ENCODE results near the gene NCOR1.
"Not testable (repeated sequence)": the region's sequence is repeated elsewhere in the genome, so short reads cannot be mapped to it uniquely, and the experiment has no call there.

Gene NCOR1

GRCh38 chr17:16121915-16122314 is 93.4 kb downstream of the NCOR1 start:
- Histone ChIP-seq H3K36me3 (ENCODE audit: control insufficient read depth in 1 of 2, insufficient read depth in 2 of 2, low read depth in 1 of 2, low read length in 2 of 2) (peaks cover 12 to 86% of the 10 kb centered on the region in 2 experiments), H3K14ac (ENCODE audit: low read length in 2 of 2) (no peak overlapping the region), H3K4me2 (ENCODE audit: low read length, poor library complexity, severe bottlenecking) (no peak overlapping the region), H2BK120ac (ENCODE audit: low read depth, low read length) (no peak overlapping the region), H2BK15ac (ENCODE audit: low read depth, poor library complexity, severe bottlenecking) (no peak overlapping the region), H3K9ac (ENCODE audit: low read length) (no peak overlapping the region), H3K9me3 (ENCODE audit: control insufficient read depth, low read length) (no peaks in the 10 kb centered on the region), H3K23ac (ENCODE audit: low read length in 2 of 2) (no peak overlapping the region), H3K27ac (ENCODE audit: low read length, poor library complexity, severe bottlenecking) (no peak overlapping the region), H4K8ac (ENCODE audit: low read length) (no peak overlapping the region), H3K79me1 (replicated peaks; ENCODE audit: low read length, poor library complexity, severe bottlenecking) (peaks cover 29% of the 10 kb centered on the region), H2AFZ (ENCODE audit: low read depth, low read length) (no peak overlapping the region), H3K4me3 (ENCODE audit: insufficient read depth in 1 of 2, low read depth in 1 of 2, low read length in 2 of 2) (no peak overlapping the region), H2BK5ac (ENCODE audit: low read depth, low read length, poor library complexity, severe bottlenecking) (no peak overlapping the region), H3K27me3 (ENCODE audit: control insufficient read depth in 1 of 2, insufficient read depth in 1 of 2, low read length in 2 of 2) (no peaks in the 10 kb centered on the region), H3K18ac (ENCODE audit: low read depth in 1 of 2, low read length in 2 of 2) (no peak overlapping the region), H4K91ac (ENCODE audit: low read length) (no peak overlapping the region), H3K4ac (ENCODE audit: low read depth in 1 of 2, low read length in 2 of 2) (no peak overlapping the region), H3K4me1 (ENCODE audit: control insufficient read depth, insufficient read depth, low read depth, low read length) (no peaks in the 10 kb centered on the region), H2BK12ac (ENCODE audit: low read length in 2 of 2) (no peak overlapping the region), H2AK5ac (ENCODE audit: low read length, severe bottlenecking) (no peak overlapping the region)
- no peak for DNase-seq
- WGBS, result no CpG with 5 or more reads among the region's 2 CpGs

GRCh38 chr17:16120937-16121336 is 94.4 kb downstream of the NCOR1 start:
- Histone ChIP-seq H2BK120ac (ENCODE audit: low read depth, low read length) (no peak overlapping the region), H3K9ac (ENCODE audit: low read length) (no peak overlapping the region), H3K36me3 (ENCODE audit: control insufficient read depth in 1 of 2, insufficient read depth in 2 of 2, low read depth in 1 of 2, low read length in 2 of 2) (peaks cover 12 to 86% of the 10 kb centered on the region in 2 experiments), H3K4ac (ENCODE audit: low read depth in 1 of 2, low read length in 2 of 2) (no peak overlapping the region), H3K27ac (ENCODE audit: low read length, poor library complexity, severe bottlenecking) (no peak overlapping the region), H3K18ac (ENCODE audit: low read depth in 1 of 2, low read length in 2 of 2) (no peak overlapping the region), H3K4me2 (ENCODE audit: low read length, poor library complexity, severe bottlenecking) (no peak overlapping the region), H3K23ac (ENCODE audit: low read length in 2 of 2) (no peak overlapping the region), H3K79me1 (replicated peaks; ENCODE audit: low read length, poor library complexity, severe bottlenecking) (peaks cover 29% of the 10 kb centered on the region), H3K9me3 (ENCODE audit: control insufficient read depth, low read length) (no peaks in the 10 kb centered on the region), H2BK12ac (ENCODE audit: low read length in 2 of 2) (no peak overlapping the region), H2AFZ (ENCODE audit: low read depth, low read length) (no peak overlapping the region), H2BK15ac (ENCODE audit: low read depth, poor library complexity, severe bottlenecking) (no peak overlapping the region), H4K91ac (ENCODE audit: low read length) (no peak overlapping the region), H3K27me3 (ENCODE audit: control insufficient read depth in 1 of 2, insufficient read depth in 1 of 2, low read length in 2 of 2) (no peaks in the 10 kb centered on the region), H3K4me3 (ENCODE audit: insufficient read depth in 1 of 2, low read depth in 1 of 2, low read length in 2 of 2) (no peak overlapping the region), H2AK5ac (ENCODE audit: low read length, severe bottlenecking) (no peak overlapping the region), H2BK5ac (ENCODE audit: low read depth, low read length, poor library complexity, severe bottlenecking) (no peak overlapping the region), H3K14ac (ENCODE audit: low read length in 2 of 2) (no peak overlapping the region), H4K8ac (ENCODE audit: low read length) (no peak overlapping the region), H3K4me1 (ENCODE audit: control insufficient read depth, insufficient read depth, low read depth, low read length) (no peaks in the 10 kb centered on the region)
- WGBS, result 98% methylated on average over 10 of the region's 11 CpGs
- DNase-seq, result no peak

GRCh38 chr17:16117149-16117548 is 98.2 kb downstream of the NCOR1 start:
- Histone ChIP-seq H2BK15ac (ENCODE audit: low read depth, poor library complexity, severe bottlenecking) (no peak overlapping the region), H3K27ac (ENCODE audit: low read length, poor library complexity, severe bottlenecking) (no peak overlapping the region), H2BK12ac (ENCODE audit: low read length in 2 of 2) (no peak overlapping the region), H3K23ac (ENCODE audit: low read length in 2 of 2) (no peak overlapping the region), H4K91ac (ENCODE audit: low read length) (no peak overlapping the region), H2AFZ (ENCODE audit: low read depth, low read length) (no peak overlapping the region), H3K27me3 (ENCODE audit: control insufficient read depth in 1 of 2, insufficient read depth in 1 of 2, low read length in 2 of 2) (no peaks in the 10 kb centered on the region), H2BK120ac (ENCODE audit: low read depth, low read length) (no peak overlapping the region), H2AK5ac (ENCODE audit: low read length, severe bottlenecking) (no peak overlapping the region), H3K18ac (ENCODE audit: low read depth in 1 of 2, low read length in 2 of 2) (no peak overlapping the region), H3K9me3 (ENCODE audit: control insufficient read depth, low read length) (peaks cover 11% of the 10 kb centered on the region), H3K4me3 (ENCODE audit: insufficient read depth in 1 of 2, low read depth in 1 of 2, low read length in 2 of 2) (no peak overlapping the region), H3K4ac (ENCODE audit: low read depth in 1 of 2, low read length in 2 of 2) (no peak overlapping the region), H3K4me2 (ENCODE audit: low read length, poor library complexity, severe bottlenecking) (no peak overlapping the region), H3K79me1 (replicated peaks; ENCODE audit: low read length, poor library complexity, severe bottlenecking) (peaks cover 26% of the 10 kb centered on the region), H3K4me1 (ENCODE audit: control insufficient read depth, insufficient read depth, low read depth, low read length) (no peaks in the 10 kb centered on the region), H3K9ac (ENCODE audit: low read length) (no peak overlapping the region), H3K14ac (ENCODE audit: low read length in 2 of 2) (no peak overlapping the region), H2BK5ac (ENCODE audit: low read depth, low read length, poor library complexity, severe bottlenecking) (no peak overlapping the region), H4K8ac (ENCODE audit: low read length) (no peak overlapping the region), H3K36me3 (ENCODE audit: control insufficient read depth in 1 of 2, insufficient read depth in 2 of 2, low read depth in 1 of 2, low read length in 2 of 2) (peaks cover 24 to 81% of the 10 kb centered on the region in 2 experiments)
- DNase-seq, result no peak
- WGBS, result 94% methylated on average over 1 of the region's 2 CpGs

GRCh38 chr17:16115077-16115698 is 100.1 kb downstream of the NCOR1 start:
- H3K18ac ChIP-seq (ENCODE audit: low read depth in 1 of 2, low read length in 2 of 2), result not testable (repeated sequence)

More at GRCh38 chr17:16115077-16115698, 100.1 kb downstream of the NCOR1 start:
- Histone ChIP-seq H3K9me3 (ENCODE audit: control insufficient read depth, low read length) (peaks cover 11% of the 10 kb centered on the region), H3K79me1 (replicated peaks; ENCODE audit: low read length, poor library complexity, severe bottlenecking) (peaks cover 22% of the 10 kb centered on the region), H3K36me3 (ENCODE audit: control insufficient read depth in 1 of 2, insufficient read depth in 2 of 2, low read depth in 1 of 2, low read length in 2 of 2) (peaks cover 18 to 67% of the 10 kb centered on the region in 2 experiments)
- not testable (repeated sequence) for H3K4ac ChIP-seq (ENCODE audit: low read depth in 1 of 2, low read length in 2 of 2); H3K4me3 ChIP-seq (ENCODE audit: insufficient read depth in 1 of 2, low read depth in 1 of 2, low read length in 2 of 2); H3K9ac ChIP-seq (ENCODE audit: low read length); H3K4me1 ChIP-seq (ENCODE audit: control insufficient read depth, insufficient read depth, low read depth, low read length); H3K23ac ChIP-seq (ENCODE audit: low read length in 2 of 2); H3K27ac ChIP-seq (ENCODE audit: low read length, poor library complexity, severe bottlenecking); DNase-seq; H2AFZ ChIP-seq (ENCODE audit: low read depth, low read length); H2BK120ac ChIP-seq (ENCODE audit: low read depth, low read length); H3K14ac ChIP-seq (ENCODE audit: low read length in 2 of 2); H4K8ac ChIP-seq (ENCODE audit: low read length); H3K27me3 ChIP-seq (ENCODE audit: control insufficient read depth in 1 of 2, insufficient read depth in 1 of 2, low read length in 2 of 2); H3K4me2 ChIP-seq (ENCODE audit: low read length, poor library complexity, severe bottlenecking); H2BK12ac ChIP-seq (ENCODE audit: low read length in 2 of 2); H2BK5ac ChIP-seq (ENCODE audit: low read depth, low read length, poor library complexity, severe bottlenecking); H2BK15ac ChIP-seq (ENCODE audit: low read depth, poor library complexity, severe bottlenecking); H2AK5ac ChIP-seq (ENCODE audit: low read length, severe bottlenecking); H4K91ac ChIP-seq (ENCODE audit: low read length)
- 98% methylated on average over 3 of the region's 3 CpGs for WGBS

Measured in mesenchymal stem cell (in vitro differentiated cells and primary cell).